GM19043 (cell line): ENCODE data around the gene CXorf65.

ENCODE experiments used
- ATAC-seq: cut with Tn5 transposase; IDR thresholded peaks from one replicate; pipeline ENCODE4 v1.9.1; 2021; ENCODE audit warnings: low read depth; ENCODE audit not compliant: unreplicated experiment

CXorf65 gene

DNA sequence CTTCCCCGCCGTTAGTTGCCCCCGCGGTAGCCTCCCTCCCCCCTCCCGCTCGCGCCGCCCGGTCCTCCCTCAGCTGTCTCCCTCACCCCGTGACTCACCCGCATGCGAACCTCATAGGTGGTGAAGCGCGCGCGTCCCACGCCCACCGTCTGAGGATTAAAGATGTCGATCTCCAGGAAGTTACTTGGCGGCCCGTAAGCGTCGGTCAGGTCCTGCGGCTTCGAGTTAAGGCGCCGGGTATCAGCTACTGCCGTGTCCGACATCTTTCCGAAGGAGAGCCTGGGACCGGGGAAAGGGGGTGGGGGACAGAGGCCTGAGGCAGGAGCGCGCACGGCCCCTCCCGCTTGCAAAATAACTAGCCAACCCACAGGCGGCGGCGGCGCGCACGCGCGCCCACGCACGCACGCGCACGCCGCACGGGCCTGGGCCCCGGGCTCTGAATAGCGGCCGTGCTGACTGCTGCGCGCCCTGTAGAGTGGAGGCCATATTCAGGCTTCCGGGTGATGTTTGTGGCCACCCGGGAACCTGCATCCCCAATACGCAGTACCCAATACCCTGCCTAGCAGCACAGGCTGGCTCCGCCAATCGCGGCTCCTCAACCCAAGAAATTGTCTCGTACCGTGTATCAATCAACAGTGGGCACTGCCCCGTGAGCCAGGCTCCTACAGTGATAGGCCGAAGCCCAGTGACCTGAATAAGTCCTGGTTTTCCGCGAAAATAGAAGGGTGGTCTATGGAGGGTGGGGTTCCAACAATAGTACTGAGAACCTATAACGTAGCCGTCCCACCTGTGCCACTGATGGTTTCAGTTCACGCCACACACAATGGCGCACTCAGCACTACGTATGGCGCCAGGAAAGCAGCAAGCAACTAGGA is 38.3 kb downstream of the CXorf65 start, which contains the start of gene SNX12:
TSS of gene SNX12 (minus strand) at position 291 of the 875 bp plus-strand sequence. CDS start at position 263, 28 bp downstream.
- ATAC-seq: peak; percentile 96

DNA sequence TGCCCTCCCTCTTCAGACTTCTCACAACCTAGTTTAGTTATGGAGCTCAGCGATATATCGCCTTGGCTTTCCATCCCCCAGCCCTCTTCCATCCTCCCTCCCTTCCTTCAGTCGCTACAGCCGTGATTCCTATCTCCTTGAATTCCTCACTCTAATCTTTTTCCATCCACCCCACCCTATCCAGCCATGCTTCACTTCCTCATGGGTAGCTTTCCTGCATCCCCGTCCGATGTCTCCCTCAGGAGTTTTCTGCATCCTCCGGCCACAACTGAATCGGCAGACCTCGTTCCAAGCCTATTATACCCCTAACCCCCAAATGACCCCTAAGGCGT is 38.9 kb downstream of the CXorf65 start:
- ATAC-seq: no peak

DNA sequence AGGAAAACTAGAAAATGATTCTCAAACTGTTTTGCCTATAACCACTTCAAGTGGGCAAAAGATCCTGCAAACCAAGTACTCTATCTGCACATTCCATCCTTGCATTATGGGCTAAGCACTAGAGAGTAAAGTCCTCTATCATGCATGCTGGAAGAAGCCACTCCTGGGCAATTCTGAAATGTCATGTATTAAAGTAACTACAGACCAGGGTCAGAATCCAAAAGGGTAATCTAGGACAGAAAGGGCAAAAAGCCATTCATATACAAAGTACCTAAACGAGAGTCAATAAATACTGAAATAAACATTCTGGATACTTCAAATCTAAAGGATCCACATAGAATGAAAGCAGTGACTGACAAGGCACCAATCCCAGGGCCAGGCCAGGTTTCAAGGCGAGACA is 39.5 kb downstream of the CXorf65 start:
- ATAC-seq: no peak

DNA sequence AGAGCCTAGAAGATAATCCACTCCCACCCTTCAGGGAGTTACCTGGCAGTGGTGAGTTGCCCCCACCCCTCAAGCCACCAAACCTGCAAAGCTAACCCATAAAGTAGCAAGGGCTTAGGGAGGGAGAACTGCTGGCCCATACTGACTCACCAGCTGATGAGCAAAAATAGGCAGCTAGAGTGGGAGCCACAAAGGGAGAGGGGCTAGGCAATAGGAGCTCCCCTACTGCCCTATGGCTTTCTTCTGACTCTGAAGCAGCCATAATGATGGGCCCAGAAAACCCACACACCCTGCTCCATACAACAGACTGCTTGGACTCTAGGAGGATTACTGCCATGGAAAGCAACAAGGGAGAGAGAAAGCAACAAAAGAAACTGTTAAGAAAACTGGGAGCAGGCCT is 46.4 kb downstream of the CXorf65 start:
- no peak for ATAC-seq

DNA sequence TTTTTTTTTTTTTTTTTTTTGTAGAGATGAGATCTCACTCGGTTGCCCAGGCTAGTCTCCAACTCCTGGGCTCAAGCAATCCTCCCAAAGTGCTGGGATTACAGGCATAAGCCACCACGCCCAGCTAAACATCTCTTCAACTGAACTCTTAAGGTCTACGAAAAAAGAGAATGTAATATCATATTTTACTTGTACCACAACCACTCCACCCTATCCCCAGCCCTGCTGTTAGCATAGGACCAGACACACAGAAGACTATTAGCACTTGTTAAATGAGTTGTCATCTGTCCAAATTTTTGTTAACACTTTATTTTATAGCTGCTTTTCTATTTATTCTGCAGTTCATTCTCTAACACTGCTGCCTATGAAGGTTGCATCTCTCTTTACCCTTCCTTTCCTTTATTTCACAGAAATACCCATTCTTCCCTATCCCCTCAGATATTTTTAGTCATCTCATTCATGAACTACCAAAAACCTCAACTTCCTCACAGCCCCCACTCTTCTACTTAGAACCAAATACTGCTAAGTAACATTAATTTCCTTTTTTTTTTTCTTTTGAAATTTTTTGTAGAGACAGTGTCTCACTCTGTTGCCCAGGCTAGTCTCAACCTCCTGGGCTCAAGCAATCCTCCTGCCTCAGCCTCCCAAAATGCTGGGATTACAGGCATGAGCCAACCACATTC is 48.6 kb downstream of the CXorf65 start:
- no peak for ATAC-seq

DNA sequence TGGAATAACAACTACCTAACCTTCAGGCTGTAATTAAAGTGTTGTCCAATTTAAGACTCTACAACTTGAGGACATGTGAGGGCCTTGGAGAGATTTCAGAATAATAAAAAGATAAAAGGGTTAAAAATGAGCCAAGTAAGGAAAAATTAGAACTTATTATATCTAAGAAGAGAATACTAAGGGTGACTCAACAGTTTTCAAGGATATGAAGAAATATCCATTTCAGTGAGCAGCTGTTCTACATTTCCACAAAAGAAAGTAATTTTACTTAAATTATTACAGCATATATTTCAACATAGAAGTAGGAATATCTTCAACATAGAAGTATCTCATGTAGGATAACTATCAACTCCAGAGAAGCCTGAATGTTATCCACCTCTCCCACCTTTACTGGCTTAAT is 49.7 kb downstream of the CXorf65 start:
- ATAC-seq: no peak
